ENCODE measurements around the gene IL1RAP.
"Not testable (repeated sequence)": the region's sequence is repeated elsewhere in the genome, so short reads cannot be mapped to it uniquely, and the experiment has no call there.

IL1RAP gene

DNA sequence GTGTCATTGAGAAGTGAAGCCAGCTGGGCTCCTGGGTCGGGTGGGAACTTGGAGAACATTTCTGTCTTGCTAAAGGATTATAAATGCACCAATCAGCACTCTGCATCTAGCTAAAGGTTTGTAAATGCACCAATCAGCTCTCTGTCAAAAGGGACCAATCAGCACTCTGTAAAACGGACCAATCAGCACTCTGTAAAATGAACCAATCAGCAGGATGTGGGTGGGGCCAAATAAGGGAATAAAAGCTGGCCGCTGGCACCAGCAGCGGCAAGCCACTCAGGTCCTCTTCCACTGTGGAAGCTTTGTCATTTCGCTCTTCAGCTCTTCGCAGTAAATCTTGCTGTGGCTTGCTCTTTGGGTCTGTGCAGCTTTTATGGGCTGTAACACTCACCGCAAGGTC lies 164.0 kb downstream of the IL1RAP start:
- DNase-seq, result not testable (repeated sequence)

DNA sequence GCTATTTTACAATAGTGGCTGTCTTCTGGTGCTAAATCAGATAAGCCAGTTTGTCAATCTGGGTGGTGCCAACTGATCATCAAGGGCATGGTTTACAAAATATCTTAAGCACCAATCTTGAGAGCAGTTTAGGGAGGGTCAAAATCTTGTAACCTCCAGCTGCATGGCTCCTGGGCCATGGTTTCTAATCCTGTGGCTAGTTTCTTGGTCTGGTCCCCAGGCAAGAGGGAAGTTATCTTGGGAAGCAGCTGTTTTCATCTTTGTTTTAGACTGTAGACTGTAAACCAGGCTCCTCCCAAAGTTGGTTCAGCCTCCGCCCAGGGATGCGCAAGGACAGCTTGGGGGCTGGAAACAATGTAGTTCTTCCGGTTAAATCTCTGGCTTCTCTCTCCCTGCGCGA lies 166.8 kb downstream of the IL1RAP start:
- no peak for DNase-seq

DNA sequence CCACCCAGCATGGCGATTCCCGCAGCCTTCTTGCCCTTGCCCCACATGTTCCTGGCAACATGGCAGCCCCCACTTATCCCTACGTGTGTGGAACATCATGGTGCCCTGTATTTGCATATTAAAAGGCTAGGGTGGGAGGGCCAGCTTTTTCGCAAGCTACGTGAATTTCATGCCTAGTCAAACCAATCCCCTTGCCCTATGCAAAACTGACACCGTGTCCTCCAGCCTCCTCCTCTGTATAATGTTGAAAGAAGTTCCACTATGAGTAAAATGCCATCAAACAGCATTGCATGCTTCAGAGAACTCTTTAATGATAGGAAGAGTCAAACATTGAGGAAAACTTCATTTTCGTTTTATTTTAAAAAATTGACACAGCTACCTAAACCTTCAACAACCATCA lies 170.9 kb downstream of the IL1RAP start:
- DNase-seq, result no peak

DNA sequence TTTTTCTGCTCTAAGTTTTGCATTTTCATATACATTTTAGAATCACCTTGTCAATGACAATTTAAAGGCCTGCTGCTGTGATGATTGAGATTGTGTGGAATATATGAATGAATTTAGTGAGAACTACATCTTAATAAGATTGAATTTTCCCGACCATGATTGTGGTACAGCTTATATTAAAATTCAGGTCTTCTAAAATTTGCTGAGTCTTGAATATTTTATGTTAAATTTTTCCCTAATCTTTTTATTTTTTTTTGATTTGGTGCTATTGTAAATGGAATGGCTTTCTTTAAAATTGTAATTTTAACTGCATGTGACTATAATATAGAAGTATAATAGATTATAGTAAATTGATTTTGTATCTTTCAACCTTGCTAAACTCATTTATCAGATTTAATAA lies 172.1 kb downstream of the IL1RAP start:
- no peak for DNase-seq

DNA sequence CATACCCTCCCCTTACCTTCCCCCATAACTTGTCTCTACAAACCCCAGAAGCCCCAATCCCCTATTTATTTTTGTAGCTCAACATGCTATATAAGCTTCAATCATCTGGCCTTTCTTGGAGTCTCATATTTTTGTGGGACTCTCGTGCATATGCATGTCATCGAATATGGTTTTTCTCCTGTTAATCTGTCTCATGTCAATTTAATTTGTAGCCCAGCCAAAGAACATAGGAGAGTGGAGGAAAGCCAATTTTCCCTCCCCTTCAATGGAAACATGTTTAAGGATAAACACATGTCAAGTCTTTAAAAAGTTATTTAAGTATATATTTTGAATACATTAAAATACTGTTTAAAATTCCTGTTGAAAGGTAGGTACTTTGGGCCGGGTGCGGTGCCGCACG lies 176.4 kb downstream of the IL1RAP start:
- no peak for DNase-seq

DNA sequence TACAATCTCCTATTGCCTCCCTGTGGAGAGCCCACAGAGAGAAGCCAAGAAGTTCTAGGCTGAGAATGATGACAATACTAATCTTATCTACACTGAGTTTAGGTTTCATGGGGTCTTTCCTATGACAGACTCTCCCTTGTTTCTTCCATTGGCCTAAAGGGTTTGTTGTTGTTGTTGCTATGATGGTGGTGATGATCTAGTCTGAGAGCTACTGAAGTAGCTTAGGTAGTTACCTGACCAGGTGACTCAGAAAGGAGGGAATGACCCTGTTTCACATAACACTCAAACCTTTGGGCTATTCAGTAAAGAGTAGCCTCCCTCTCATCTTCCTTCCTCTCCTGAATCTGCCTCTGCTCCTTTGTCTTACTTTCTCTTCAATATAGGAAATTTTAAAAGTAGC lies 178.4 kb downstream of the IL1RAP start:
- DNase-seq, result no peak

DNA sequence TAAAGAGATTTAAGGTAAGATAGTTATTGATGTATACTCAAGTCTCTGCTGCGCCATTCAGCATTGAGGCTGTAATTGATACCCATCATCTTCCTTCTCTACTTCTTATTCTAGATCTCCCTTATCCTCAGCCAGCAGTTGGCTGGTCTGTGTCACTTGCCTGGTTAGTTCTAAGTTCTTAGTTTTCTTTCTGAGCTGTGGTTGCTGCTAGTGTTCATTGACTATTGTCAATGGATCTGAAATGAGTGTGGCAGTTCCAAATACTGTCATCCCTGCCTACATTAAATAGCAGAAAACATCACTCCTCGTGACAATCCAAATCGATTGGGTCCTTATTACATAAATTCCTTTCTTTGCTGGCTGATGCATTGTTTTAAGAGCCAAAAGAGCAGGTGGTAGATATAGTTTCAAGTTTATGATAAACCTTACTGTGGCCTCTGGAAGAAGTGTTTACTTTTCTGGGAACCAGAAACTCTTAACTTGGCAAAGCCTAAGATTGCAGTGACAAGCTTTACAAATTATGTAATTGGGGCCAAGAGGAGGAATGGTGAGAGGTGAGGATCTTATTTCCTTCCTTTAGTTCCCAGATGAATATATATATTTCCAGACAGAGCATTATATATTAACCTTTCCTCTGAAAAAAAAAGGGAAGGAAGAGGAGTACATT lies 180.6 kb downstream of the IL1RAP start:
- DNase-seq, result no peak

DNA sequence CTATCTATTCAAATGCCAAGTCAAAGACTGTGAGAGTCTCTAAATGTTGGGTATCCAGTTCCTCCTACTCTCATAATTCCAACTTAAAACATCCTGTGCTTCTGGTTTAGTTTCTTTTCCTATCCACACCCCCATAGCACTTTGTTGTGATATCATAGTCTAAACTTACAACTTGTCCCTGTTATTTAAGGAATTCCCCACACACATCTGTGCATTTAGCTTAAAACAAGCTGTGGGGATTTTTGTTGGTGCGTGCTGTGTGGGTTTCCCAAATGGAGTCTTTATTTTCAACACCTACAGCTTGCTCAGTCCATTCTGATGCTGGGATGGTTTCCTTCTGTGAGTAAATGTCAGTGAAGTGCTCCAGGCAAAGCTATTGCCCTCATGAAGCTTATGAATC lies 181.3 kb downstream of the IL1RAP start:
- no peak for DNase-seq

DNA sequence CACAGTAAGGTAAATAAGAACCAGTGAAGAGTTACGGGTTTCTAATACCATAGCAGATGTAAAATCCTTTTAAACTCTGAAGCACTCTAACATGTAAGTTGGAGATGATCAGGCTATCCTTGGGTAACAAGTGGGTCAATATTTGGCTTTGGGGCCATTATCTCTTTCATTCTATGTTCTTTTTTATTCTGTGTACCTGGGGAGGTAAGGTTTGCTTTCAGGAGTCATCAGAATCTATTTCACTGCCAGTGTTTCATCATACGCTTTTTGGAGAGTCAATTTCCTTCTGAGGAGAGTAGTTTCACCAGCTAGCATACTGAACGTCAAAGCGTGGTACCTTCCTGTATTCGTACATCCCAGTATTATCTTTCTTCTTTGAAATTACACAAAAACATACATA lies 182.1 kb downstream of the IL1RAP start:
- DNase-seq, result no peak

DNA sequence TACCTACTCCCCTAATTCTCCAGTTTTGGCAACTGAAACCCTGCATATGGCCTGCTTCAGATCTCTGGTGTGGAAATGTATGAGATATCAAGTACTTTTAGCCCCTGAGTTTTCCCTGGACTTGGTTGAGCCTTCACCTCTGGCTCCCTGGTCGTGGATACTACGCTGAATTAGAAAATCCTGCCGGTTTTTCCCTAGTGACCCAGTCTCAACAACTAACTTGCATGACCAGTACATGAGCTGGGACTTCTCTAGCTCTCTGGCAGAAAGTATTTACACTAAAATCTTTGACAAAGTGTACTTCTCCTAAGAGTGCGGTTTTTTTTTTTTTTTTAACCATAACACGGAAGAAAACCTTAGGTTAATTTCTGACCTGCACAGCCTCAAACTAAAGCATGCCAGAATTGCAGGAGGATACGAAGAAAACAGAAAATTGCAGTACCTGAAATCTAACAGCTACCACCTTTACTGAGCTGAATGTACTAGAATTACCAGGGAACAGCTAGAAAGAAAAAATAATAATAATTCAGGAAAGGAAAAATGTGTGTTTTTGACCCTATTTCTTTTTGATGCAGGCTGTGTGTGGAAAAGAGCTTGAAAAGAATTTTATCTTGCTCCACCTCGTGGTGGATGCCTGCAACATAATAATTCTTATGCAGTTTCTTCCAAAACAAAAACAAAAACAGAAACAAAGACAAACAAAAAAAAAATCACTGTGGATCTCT lies 183.1 kb downstream of the IL1RAP start:
- no peak for DNase-seq

DNA sequence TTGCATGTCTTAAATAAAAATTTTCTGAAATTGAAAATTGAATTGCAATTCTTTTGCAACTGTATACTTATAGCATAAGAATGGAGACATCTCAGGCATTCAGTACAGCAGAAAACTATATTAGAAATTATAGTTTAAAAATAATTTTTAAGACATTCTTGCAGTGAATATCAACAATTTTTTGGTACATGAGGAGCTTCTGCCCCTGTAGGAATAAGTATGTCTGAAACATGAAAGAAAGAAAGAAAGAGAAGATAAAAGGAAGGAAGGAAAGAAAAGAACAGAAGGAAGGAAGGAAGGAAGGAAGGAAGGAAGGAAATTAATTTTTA lies 183.6 kb downstream of the IL1RAP start:
- DNase-seq, result no peak

DNA sequence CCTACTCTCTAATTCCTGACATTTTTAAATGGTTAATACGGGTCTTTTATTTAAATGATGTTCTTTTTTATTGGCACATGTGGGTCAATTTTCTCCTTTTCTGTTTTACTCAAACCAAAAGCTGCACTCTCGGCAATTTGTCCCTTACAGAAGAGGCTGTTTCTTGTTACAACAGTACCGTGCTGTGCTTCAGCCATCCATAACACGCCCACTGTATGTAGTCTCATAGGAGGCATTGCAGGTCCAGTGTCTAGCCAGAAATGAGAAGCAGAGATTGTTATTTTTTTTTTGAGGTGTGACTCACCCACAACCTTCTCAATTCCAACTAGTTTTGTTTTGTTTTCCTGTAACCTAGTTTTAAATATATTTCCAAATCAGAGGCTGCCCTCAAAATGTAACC lies 184.0 kb downstream of the IL1RAP start:
- DNase-seq, result no peak

DNA sequence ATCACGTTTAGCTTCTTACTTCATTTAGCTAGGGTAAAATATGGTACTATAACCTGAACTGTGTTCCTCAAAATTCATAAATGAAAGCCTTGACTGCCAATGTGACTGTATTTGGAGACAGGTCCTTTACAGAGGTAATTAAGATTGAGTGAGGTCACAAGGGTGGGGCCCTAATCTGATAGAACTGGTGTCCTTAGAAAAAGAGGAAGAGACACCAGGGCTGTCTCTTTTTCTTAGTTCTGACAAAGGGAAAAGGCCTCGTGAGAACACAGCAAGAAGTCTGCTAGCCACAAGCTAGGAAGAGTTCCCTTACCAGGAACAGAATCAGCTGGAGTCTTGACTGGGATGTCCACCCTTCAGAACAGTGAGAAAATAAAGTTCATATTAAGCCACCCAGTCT lies 185.9 kb downstream of the IL1RAP start:
- DNase-seq, result no peak

DNA sequence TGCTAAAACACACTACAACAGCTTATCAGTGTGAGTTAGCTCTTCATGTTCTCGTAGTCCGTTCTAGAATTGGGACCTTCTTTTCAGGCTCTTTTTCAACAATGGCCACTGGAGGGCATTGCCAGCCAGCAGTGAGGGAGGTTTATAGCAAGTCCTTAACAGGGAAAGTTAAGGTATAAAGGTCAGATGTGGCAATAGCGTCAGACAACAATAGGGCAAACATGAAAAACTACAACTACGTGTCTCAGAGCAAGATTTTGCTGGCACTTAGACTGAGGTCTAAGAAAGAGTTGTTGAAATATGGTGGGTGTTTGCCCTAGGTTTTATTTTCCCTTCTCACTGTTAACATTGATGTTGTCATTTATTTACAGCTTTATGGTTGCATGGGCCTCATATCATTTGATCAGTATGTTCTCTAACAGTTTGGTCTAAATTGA lies 187.2 kb downstream of the IL1RAP start:
- DNase-seq, result no peak

DNA sequence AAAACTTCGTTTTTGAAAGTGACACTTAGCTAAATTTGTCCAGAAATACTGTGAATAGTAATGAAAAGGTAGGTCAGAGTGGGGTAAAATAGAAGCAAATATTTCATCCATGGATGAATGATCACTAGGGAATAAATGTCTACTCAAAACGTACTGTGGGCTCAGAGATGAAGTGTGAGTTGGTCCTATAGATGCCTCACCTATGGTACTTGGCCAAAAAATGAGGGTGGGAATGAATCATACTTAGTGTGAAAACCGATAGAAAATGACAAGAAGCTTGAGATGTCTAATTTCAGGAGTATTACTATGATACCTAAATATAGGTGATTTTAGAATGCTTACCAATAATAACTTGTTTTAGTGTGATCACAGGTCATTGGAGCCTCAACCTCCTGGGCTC lies 192.7 kb downstream of the IL1RAP start:
- DNase-seq, result no peak
